ENCODE results near the gene MPC1.

MPC1 gene

DNA sequence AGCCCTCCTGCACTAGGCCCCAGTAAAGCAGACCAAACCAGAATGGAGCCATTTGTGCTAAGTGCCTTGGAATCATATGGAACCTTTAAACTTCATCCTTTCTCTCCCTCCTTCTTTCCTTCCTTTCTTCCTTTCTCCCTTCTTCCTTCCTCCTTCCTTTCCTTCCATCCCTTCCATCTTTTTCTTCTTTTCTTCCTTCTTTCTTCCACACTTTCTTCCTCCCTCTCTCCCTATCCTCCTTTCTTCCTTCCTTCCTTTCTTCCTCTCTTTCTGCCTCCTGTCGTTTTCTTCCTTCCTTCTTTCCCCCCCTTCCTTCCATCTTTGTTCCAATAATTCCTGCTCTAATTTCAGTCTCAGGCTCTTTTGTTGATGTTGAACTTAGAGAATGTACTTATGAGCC is 29.2 kb downstream of the MPC1 start:
- Histone ChIP-seq H3F3A (ENCODE audit: control insufficient read depth, insufficient read depth) (peaks cover 2% of the 10 kb centered on the region; the same call in 1 of the 2 replicates), H3K79me2 (ENCODE audit: control insufficient read depth, low read length) (no peaks in the 10 kb centered on the region), H3K4me1 (ENCODE audit: control insufficient read depth, low read length) (peaks cover 41% of the 10 kb centered on the region), H4K20me1 (ENCODE audit: control insufficient read depth, insufficient read depth, low read depth, low read length) (no peaks in the 10 kb centered on the region), H3K27me3 (ENCODE audit: control insufficient read depth, low read length) (no peaks in the 10 kb centered on the region), H3K36me3 (ENCODE audit: control insufficient read depth, low read length) (no peaks in the 10 kb centered on the region; the same call in 1 of the 2 replicates), H3K9me2 (replicated peaks; ENCODE audit: control insufficient read depth, low read length) (no peaks in the 10 kb centered on the region), H3K4me3 (ENCODE audit: low read length) (no peak overlapping the region), H3K27ac (ENCODE audit: low read depth, low read length) (no peak overlapping the region), H3K9me3 (ENCODE audit: control insufficient read depth, insufficient read depth, low read length) (peaks cover 6% of the 10 kb centered on the region; the same call in 1 of the 2 replicates), H3K4me2 (ENCODE audit: low read length) (no peak overlapping the region)
- no peak for TF ChIP-seq EZH2phosphoT487 (IDR thresholded peaks at IDR 0.05; ENCODE audit: borderline replicate concordance, low read length)
- TF ChIP-seq, protein P1, sequence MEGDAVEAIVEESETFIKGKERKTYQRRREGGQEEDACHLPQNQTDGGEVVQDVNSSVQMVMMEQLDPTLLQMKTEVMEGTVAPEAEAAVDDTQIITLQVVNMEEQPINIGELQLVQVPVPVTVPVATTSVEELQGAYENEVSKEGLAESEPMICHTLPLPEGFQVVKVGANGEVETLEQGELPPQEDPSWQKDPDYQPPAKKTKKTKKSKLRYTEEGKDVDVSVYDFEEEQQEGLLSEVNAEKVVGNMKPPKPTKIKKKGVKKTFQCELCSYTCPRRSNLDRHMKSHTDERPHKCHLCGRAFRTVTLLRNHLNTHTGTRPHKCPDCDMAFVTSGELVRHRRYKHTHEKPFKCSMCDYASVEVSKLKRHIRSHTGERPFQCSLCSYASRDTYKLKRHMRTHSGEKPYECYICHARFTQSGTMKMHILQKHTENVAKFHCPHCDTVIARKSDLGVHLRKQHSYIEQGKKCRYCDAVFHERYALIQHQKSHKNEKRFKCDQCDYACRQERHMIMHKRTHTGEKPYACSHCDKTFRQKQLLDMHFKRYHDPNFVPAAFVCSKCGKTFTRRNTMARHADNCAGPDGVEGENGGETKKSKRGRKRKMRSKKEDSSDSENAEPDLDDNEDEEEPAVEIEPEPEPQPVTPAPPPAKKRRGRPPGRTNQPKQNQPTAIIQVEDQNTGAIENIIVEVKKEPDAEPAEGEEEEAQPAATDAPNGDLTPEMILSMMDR (IDR thresholded peaks at IDR 0.05; ENCODE audit: low read depth, low read length, poor library complexity, severe bottlenecking) = no peak

DNA sequence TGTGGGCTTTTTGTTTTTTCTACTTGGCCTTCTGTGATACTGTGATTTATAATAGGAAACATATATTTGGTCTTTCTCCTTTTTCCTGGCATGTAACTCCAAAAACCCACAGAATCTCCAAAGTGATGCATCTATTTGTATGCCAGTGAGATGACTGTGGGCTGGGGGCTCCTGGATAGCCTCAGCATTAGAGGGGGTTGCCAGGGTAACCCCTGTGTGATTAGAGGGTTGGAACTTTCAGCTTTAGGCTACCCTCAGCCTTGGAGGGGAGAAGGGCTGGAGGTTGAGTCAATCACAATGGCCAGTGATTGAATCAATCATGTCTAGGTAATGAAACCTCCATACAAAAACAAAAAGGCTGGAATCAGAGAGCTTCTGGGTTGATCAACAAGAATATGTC is 29.8 kb downstream of the MPC1 start:
- Histone ChIP-seq H3K4me3 (ENCODE audit: low read length) (no peak overlapping the region), H3F3A (ENCODE audit: control insufficient read depth, insufficient read depth) (peaks cover 2% of the 10 kb centered on the region; the same call in 1 of the 2 replicates), H3K27me3 (ENCODE audit: control insufficient read depth, low read length) (no peaks in the 10 kb centered on the region), H3K9me3 (ENCODE audit: control insufficient read depth, insufficient read depth, low read length) (peaks cover 6% of the 10 kb centered on the region; the same call in 1 of the 2 replicates), H4K20me1 (ENCODE audit: control insufficient read depth, insufficient read depth, low read depth, low read length) (no peaks in the 10 kb centered on the region), H3K79me2 (ENCODE audit: control insufficient read depth, low read length) (no peaks in the 10 kb centered on the region), H3K27ac (ENCODE audit: low read depth, low read length) (no peak overlapping the region), H3K4me1 (ENCODE audit: control insufficient read depth, low read length) (peaks cover 35% of the 10 kb centered on the region), H3K4me2 (ENCODE audit: low read length) (no peak overlapping the region), H3K36me3 (ENCODE audit: control insufficient read depth, low read length) (no peaks in the 10 kb centered on the region; the same call in 1 of the 2 replicates), H3K9me2 (replicated peaks; ENCODE audit: control insufficient read depth, low read length) (no peaks in the 10 kb centered on the region)
- no peak for TF ChIP-seq EZH2phosphoT487 (IDR thresholded peaks at IDR 0.05; ENCODE audit: borderline replicate concordance, low read length)
- TF ChIP-seq, protein P1 (IDR thresholded peaks at IDR 0.05; ENCODE audit: low read depth, low read length, poor library complexity, severe bottlenecking) = no peak

DNA sequence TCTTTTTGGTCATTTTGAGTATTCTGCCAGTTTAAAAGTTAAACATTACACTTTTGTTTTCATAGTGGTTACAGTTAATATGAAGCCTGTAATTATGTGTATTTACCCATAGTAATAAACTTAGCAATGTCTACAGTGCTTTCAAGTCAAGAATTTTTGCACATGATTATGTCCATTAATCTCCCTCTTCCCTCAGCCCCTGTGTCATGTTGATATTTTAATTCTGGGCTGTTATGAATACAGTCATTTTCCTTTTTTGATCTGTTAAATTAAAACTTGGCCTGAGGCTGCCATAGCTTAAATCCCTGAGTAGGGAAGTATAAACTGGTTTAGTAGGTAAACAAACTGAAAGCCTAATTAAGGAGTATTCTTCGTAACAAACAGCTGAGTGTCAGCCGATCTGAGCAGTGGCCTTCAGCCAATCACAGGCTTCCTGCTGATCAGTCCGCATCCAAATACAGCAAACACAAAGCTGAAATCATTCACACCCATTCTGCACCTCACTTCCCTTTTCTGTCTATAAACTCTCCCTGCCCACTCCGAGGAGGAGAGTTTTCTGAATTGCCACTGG is 30.9 kb downstream of the MPC1 start:
- H3K27me3 ChIP-seq (ENCODE audit: control insufficient read depth, low read length) = no peaks in the 10 kb centered on the region
- TF ChIP-seq, protein P1 (IDR thresholded peaks at IDR 0.05; ENCODE audit: low read depth, low read length, poor library complexity, severe bottlenecking) = no peak
- TF ChIP-seq EZH2phosphoT487 (IDR thresholded peaks at IDR 0.05; ENCODE audit: borderline replicate concordance, low read length) = no peak
- no peaks in the 10 kb centered on the region for H3K79me2 ChIP-seq (ENCODE audit: control insufficient read depth, low read length)
- H3K4me1 ChIP-seq (ENCODE audit: control insufficient read depth, low read length) = peaks cover 35% of the 10 kb centered on the region
- peaks cover 2% of the 10 kb centered on the region; the same call in 1 of the 2 replicates for H3F3A ChIP-seq (ENCODE audit: control insufficient read depth, insufficient read depth)
- no peaks in the 10 kb centered on the region for H3K9me2 ChIP-seq (replicated peaks; ENCODE audit: control insufficient read depth, low read length)
- H3K4me2 ChIP-seq (ENCODE audit: low read length) = peak overlapping the region; percentile 49
- H3K36me3 ChIP-seq (ENCODE audit: control insufficient read depth, low read length) = no peaks in the 10 kb centered on the region; the same call in 1 of the 2 replicates
- H3K4me3 ChIP-seq (ENCODE audit: low read length) = peak overlapping the region; percentile 31
- peak overlapping the region; percentile 53 for H3K27ac ChIP-seq (ENCODE audit: low read depth, low read length)
- H3K9me3 ChIP-seq (ENCODE audit: control insufficient read depth, insufficient read depth, low read length) = peaks cover 6% of the 10 kb centered on the region; the same call in 1 of the 2 replicates
- no peaks in the 10 kb centered on the region for H4K20me1 ChIP-seq (ENCODE audit: control insufficient read depth, insufficient read depth, low read depth, low read length)
